ENCODE measurements around the gene ADGRA1. TPM values are rescaled to one million over a fixed set of nuclear protein-coding genes. Genes with fewer than 3 reads are reported as not detected.

ADGRA1 gene
- total and polyA plus RNA-seq, 2 donors (not counting 3 experiments of a cell fraction or from before 2014, with no cell fraction given): not detected

- dilution Hi-C loops (cut with MboI; ENCODE audit: extremely low pct_ligation_motif_present, low sequenced_read_pairs) (no loop called here), intact Hi-C loops (cut with micrococcal nuclease) (no loop called here)
- FAIRE-seq: no peak
- no peak for DNase-seq (ENCODE audit: low read depth, low spot score)
- no peaks in the 10 kb centered on the region for H3K9me3 ChIP-seq (replicated peaks; ENCODE audit: control insufficient read depth, insufficient read depth, low read length)
- no peak overlapping the region for H2AFZ ChIP-seq (ENCODE audit: low read depth, low read length)
- H3K36me3 ChIP-seq (ENCODE audit: control insufficient read depth in 2 of 2, extremely low read depth in 1 of 2, insufficient read depth in 2 of 2, low read length in 2 of 2): no peaks in the 10 kb centered on the region
- no peak for TF ChIP-seq MYC (IDR thresholded peaks at IDR 0.05; ENCODE audit: low read depth, low read length)
- H4K20me1 ChIP-seq (replicated peaks; ENCODE audit: control insufficient read depth, extremely low read depth, insufficient read depth, low read length): no peaks in the 10 kb centered on the region
- no peak overlapping the region for H3K4me3 ChIP-seq (replicated peaks in 1 of 3; ENCODE audit: insufficient read depth in 1 of 3, low read depth in 1 of 3, low read length in 3 of 3)
- H3K9me1 ChIP-seq (replicated peaks; ENCODE audit: control insufficient read depth, extremely low read depth, insufficient read depth, low read length): no peaks in the 10 kb centered on the region
- H3K4me2 ChIP-seq (ENCODE audit: insufficient read depth, low read length): no peak overlapping the region
- no peak overlapping the region for H3K27ac ChIP-seq (ENCODE audit: insufficient read depth, low read depth, low read length)
- no peak overlapping the region for H3K9ac ChIP-seq (replicated peaks; ENCODE audit: extremely low read depth, insufficient read depth, low read length)
- H3K27me3 ChIP-seq (ENCODE audit: control insufficient read depth in 2 of 2, insufficient read depth in 2 of 2, low read length in 2 of 2): peaks cover 3 to 12% of the 10 kb centered on the region in 2 experiments
- ChIA-PET CTCF (interaction anchor here (1.1 kb wide), 1 partner anchor 18 kb away, joined by 3 read pairs; no protein-coding TSS in a partner anchor), POLR2A (no interaction called here)
- H3K4me1 ChIP-seq (ENCODE audit: control insufficient read depth, extremely low read depth, insufficient read depth, low read length): no peaks in the 10 kb centered on the region
- BruUV-seq (replicated peaks): no TSS peak
- H3K79me2 ChIP-seq (ENCODE audit: control insufficient read depth, insufficient read depth, low read length): no peaks in the 10 kb centered on the region
Observed at GRCh38 chr10:133161486-133162109, 73.9 kb downstream of the ADGRA1 start.

DNA sequence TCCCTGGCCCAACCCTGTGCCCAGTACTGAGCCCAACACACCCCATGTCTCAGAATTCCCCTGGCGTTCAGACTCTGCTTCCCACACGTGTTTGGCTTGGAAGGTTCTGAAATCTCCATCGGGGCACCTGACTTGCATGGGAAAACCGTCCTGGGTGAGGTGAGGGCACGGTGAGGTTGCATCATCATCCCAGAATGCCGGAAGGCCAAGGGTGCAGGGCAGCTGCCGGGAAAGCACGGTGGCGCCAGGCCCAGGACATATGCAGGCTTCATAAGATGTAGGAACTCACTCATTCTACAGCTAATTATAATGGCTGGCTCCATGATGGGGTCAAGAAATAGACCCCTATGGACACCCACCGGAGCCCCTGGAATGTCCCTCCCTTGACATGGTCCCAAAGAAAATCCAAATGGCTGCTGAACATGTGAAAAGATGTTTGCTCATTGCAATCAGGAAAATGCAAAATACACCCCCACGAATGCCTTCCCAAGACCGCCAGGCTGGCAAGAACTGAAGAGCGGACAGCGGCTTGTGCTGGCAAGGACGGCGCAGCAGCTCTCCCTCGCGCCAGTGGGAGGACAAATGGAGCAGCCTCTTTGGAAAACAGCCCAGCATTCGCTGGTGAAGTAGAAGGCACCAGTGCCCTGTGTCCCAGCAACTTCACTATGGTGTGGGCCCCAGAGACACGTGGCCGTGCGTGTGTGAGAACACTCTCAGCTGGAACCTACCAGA, 74.6 kb downstream of the ADGRA1 start:
- Histone ChIP-seq H3K9ac (replicated peaks; ENCODE audit: extremely low read depth, insufficient read depth, low read length) (no peak overlapping the region), H3K9me3 (replicated peaks; ENCODE audit: control insufficient read depth, insufficient read depth, low read length) (no peaks in the 10 kb centered on the region), H3K4me2 (ENCODE audit: insufficient read depth, low read length) (no peak overlapping the region), H4K20me1 (replicated peaks; ENCODE audit: control insufficient read depth, extremely low read depth, insufficient read depth, low read length) (no peaks in the 10 kb centered on the region), H3K79me2 (ENCODE audit: control insufficient read depth, insufficient read depth, low read length) (no peaks in the 10 kb centered on the region), H3K4me1 (ENCODE audit: control insufficient read depth, extremely low read depth, insufficient read depth, low read length) (no peaks in the 10 kb centered on the region), H3K27me3 (ENCODE audit: control insufficient read depth in 2 of 2, insufficient read depth in 2 of 2, low read length in 2 of 2) (peaks cover 3 to 12% of the 10 kb centered on the region in 2 experiments), H3K9me1 (replicated peaks; ENCODE audit: control insufficient read depth, extremely low read depth, insufficient read depth, low read length) (no peaks in the 10 kb centered on the region), H3K36me3 (ENCODE audit: control insufficient read depth in 2 of 2, extremely low read depth in 1 of 2, insufficient read depth in 2 of 2, low read length in 2 of 2) (no peaks in the 10 kb centered on the region), H3K4me3 (replicated peaks in 1 of 3; ENCODE audit: insufficient read depth in 1 of 3, low read depth in 1 of 3, low read length in 3 of 3) (no peak overlapping the region), H3K27ac (ENCODE audit: insufficient read depth, low read depth, low read length) (no peak overlapping the region), H2AFZ (ENCODE audit: low read depth, low read length) (no peak overlapping the region)
- POLR2A ChIA-PET: no interaction called here
- intact Hi-C loops (cut with micrococcal nuclease): no loop called here
- DNase-seq (ENCODE audit: low read depth, low spot score) (no peak), FAIRE-seq (no peak)
- TF ChIP-seq FOS (IDR thresholded peaks at IDR 0.05; ENCODE audit: borderline replicate concordance, insufficient read depth, low read length) (no peak), MYC (IDR thresholded peaks at IDR 0.05; ENCODE audit: low read depth, low read length) (no peak), POLR2A (IDR thresholded peaks at IDR 0.05; ENCODE audit: low read depth, low read length) (no peak), GATA2 (IDR thresholded peaks at IDR 0.05; ENCODE audit: insufficient read depth, insufficient read length, low read depth, low read length) (no peak)
- TF ChIP-seq, protein P1, sequence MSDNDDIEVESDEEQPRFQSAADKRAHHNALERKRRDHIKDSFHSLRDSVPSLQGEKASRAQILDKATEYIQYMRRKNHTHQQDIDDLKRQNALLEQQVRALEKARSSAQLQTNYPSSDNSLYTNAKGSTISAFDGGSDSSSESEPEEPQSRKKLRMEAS (IDR thresholded peaks at IDR 0.05; ENCODE audit: insufficient read depth, insufficient read length): no peak
- dilution Hi-C loops (cut with MboI; ENCODE audit: extremely low pct_ligation_motif_present, low sequenced_read_pairs): no loop called here
- BruUV-seq (replicated peaks): no TSS peak
- CTCF ChIA-PET: no interaction called here
